ENCODE results near the gene IL19.
"Not testable (repeated sequence)": the region's sequence is repeated elsewhere in the genome, so short reads cannot be mapped to it uniquely, and the experiment has no call there.

Gene IL19

DNA sequence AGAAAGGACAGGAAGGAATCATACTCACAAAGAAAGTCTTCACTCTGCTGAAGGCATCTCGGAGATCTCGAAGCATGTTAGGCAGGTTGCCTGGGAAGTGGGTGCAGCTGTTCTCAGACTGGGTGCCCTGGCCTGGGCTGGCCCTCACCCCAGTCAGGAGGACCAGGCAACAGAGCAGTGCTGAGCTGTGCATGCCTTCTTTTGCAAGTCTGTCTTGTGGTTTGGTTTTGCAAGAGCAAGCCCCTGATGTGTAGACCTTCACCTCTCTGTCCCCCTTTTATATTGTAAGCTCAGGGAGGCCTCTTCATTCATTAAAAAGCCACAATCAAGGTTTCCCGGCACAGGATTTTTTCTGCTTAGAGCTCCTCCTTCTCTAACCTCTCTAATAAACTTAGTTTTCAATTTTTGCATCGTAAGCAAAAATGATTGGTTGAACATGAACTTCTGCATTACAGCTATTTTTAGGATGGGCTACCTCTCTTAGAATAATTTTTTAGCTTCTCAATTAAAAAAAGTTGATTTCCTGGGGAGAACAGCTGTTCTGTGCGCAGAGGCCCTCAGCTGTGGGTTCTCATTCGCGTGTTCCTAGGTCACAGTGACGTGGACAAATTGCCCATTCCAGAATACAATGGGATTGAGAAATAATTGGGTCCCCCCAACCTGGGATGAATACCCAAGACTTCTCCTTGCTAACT is 1.8 kb downstream of the IL19 start, which contains the start of gene IL10:
Gene IL10, minus strand, starts transcription at position 252 of the 695 bp plus-strand sequence. Its CDS starts 59 bp downstream, at position 193.
- H3K4me3 ChIP-seq (ENCODE audit: low read depth, low read length), result no peak within 1 kb of the TSS

GRCh38 chr1:206774093-206774492 is 3.5 kb downstream of the IL19 start:
- no peak overlapping the region for H3K4me3 ChIP-seq (ENCODE audit: low read depth, low read length)

DNA sequence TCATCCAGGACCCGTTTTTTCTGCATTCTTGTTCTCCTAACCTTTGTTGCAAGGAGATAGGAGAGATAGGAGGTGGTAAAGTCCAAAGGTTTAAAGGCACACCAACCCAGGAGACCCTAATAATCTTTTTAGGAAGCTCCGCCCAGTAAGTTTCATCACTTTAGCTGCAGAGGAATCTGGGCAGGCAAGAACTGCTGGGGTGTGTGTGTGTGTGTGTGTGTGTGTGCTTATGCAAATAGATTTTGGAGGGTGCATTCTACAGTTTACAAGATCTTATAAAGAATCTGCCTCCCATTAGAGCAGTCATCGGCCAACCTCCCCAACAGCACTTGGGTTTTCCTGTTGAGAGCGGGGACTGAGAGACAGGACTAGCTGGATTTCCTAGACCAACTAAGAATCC is 5.7 kb downstream of the IL19 start:
- H3K4me3 ChIP-seq (ENCODE audit: low read depth, low read length), result no peak overlapping the region

GRCh38 chr1:206778031-206778430 is 7.5 kb downstream of the IL19 start:
- no peak overlapping the region for H3K4me3 ChIP-seq (ENCODE audit: low read depth, low read length)

- H3K4me3 ChIP-seq (ENCODE audit: low read depth, low read length), result not testable (repeated sequence)
Observed at GRCh38 chr1:206778911-206779310, 8.3 kb downstream of the IL19 start.

GRCh38 chr1:206779638-206780037 is 9.1 kb downstream of the IL19 start:
- no peak overlapping the region for H3K4me3 ChIP-seq (ENCODE audit: low read depth, low read length)

DNA sequence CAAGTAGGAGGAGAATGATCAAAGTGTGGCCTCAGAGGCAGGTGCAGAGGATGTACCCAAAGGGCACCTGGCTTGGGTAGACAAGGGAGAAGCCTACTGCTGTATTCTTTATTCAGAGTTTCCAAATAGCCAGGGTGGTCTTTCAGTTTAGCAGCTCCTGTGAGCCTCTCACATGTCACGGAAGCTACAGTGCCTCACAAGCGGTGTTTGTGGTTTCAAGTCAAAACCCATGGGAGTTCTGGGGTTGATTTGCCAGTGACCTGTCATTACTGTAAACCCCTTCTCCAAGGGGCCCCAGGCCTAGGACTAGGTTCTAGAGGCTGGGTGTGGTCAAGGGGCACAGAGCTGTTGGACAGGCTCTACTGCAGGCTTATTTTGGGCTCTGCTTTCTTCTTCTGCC is 11.9 kb downstream of the IL19 start:
- no peak overlapping the region for H3K4me3 ChIP-seq (ENCODE audit: low read depth, low read length)

GRCh38 chr1:206783506-206783905 is 12.9 kb downstream of the IL19 start:
- no peak overlapping the region for H3K4me3 ChIP-seq (ENCODE audit: low read depth, low read length)

- H3K4me3 ChIP-seq (ENCODE audit: low read depth, low read length), result no peak overlapping the region
Observed at GRCh38 chr1:206784471-206784903, 13.9 kb downstream of the IL19 start.

DNA sequence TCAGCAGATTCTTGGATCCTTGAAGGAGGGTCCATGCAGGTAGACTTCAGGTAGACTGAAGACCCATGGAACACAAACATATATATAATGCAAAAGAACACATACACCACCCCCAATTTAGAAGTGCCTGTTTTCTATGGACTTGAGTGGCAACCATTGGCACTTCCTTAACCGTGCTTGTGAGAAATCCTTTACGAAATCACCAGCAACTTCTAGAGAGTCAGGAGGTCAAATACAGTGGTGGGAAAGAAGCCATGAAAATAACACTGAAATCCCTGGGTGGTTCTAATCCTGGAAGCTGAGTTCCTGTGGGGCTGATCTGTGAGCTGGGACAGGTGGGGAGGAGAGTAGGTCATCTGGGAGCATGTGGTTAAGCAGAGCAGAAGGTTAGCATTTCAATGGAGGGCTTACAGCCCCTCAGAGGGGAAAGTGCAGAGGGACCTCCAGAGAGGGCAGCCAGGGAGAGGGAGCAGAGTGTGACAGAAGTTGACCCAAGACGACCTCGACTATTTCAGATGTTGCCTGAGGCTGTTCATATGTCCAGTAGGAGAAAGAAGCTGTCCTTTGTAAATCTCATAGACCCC is 14.7 kb downstream of the IL19 start:
- no peak overlapping the region for H3K4me3 ChIP-seq (ENCODE audit: low read depth, low read length)

GRCh38 chr1:206786212-206786886 is 15.8 kb downstream of the IL19 start:
- no peak overlapping the region for H3K4me3 ChIP-seq (ENCODE audit: low read depth, low read length)

DNA sequence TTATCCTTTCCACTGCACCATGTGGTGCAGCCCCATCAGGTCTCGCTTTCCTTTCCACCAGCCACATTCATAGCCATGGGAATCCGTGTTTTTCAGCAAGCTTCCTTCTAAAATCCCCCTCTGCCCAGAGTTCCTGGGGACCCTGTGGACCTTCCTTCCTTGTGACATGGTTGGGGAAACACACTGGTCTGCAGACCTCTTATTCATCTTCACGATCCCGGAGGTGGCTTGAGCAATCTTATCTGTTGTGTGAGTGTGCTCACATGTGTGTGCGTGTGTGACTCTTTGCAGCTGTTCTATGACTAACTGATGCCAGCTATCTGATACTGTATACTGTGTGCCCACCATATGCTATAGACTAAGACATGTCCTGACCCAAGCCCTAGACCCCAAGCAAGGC is 17.3 kb downstream of the IL19 start:
- H3K4me3 ChIP-seq (ENCODE audit: low read depth, low read length), result no peak overlapping the region

- H3K4me3 ChIP-seq (ENCODE audit: low read depth, low read length), result no peak overlapping the region
Observed at GRCh38 chr1:206788487-206789050, 18.0 kb downstream of the IL19 start.

DNA sequence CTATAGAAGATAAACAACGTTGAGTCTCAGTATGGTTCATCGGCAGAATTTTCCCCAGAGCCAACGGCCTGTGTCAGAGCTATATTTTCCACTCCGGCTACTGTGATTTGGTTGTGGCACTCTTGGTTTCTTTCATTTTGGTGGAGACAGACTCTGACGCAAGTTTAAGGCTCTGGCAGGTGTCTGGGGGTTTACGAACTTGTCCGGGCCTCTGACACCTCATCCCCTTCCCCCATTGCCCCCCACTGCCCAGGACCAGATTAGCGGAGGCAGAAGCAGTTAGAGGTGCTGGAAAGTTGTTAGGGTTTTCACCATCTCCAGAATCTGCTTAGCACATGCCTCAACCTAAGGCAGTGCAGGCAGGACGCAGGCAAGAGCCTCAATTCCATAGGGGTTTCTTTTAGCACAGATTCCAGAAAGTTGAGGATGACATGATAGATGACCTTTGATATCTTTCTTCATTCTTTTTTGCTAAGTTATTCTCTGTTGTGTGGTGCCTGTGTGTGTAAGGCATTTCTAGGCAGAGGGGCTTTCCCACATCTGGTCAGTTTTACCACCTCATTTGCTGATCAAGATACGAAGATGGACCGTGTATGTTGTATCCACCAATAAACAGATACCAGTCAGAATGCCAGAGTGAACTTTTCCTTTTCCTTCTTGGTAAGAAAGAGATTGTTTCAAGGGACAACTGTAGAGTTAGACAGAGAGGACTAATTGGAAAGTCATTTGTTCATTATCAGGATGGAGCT is 20.1 kb downstream of the IL19 start:
- no peak overlapping the region for H3K4me3 ChIP-seq (ENCODE audit: low read depth, low read length)

GRCh38 chr1:206792939-206793607 is 22.5 kb downstream of the IL19 start:
- H3K4me3 ChIP-seq (ENCODE audit: low read depth, low read length), result no peak overlapping the region

GRCh38 chr1:206793620-206794019 is 23.0 kb downstream of the IL19 start:
- H3K4me3 ChIP-seq (ENCODE audit: low read depth, low read length), result no peak overlapping the region

GRCh38 chr1:206794294-206794908 is 23.8 kb downstream of the IL19 start:
- H3K4me3 ChIP-seq (ENCODE audit: low read depth, low read length), result no peak overlapping the region

- H3K4me3 ChIP-seq (ENCODE audit: low read depth, low read length), result no peak overlapping the region
Observed at GRCh38 chr1:206796116-206796515, 25.5 kb downstream of the IL19 start.

DNA sequence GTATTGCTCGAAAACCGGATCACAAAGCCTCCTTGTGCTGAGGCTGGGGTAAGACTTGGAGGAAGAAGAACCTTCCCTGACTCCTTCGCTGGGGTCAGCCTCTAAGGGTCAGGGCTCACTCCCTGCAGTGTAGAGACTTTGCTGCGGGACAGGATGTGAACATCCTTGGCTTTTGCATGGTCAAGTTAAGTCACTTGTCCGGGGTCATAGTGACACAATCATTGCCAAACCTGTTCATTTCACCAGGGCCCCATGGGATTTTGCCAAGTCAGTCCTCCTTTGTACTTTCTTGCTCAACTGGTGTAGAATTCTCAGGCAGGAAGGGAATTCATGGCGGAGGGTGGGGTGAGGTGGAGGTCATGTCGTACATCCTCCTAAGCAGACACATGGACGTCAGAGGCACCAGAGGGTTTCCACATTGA is 26.4 kb downstream of the IL19 start:
- no peak overlapping the region for H3K4me3 ChIP-seq (ENCODE audit: low read depth, low read length)
